ENCODE data around the gene TMEM51. TPM values are rescaled to one million over a fixed set of nuclear protein-coding genes. Genes with fewer than 3 reads are reported as not detected.

Gene TMEM51
- total and polyA plus RNA-seq, 2 of the 4 experiments (the other 2 are of a cell fraction), result 2.7 to 10.2 TPM

- Histone ChIP-seq H3K4me1 (ENCODE audit: control insufficient read depth, insufficient read depth, low read length) (peaks cover 26% of the 10 kb centered on the region), H3K9me3 (ENCODE audit: control insufficient read depth, insufficient read depth, low read length) (no peaks in the 10 kb centered on the region), H4K20me1 (ENCODE audit: insufficient read depth, low read length) (peaks cover 18% of the 10 kb centered on the region; the same call in 1 of the 2 replicates), H2BK120ac (ENCODE audit: low read depth, low read length) (no peak overlapping the region), H4K5ac (ENCODE audit: low read depth, low read length) (peak overlapping the region; percentile 39; the same call in 1 of the 2 replicates), H3K56ac (ENCODE audit: extremely low read depth, insufficient read depth, low read length) (no peak overlapping the region), H3K27me3 (ENCODE audit: control insufficient read depth, insufficient read depth, low read length) (no peaks in the 10 kb centered on the region), H3K23ac (ENCODE audit: low read depth, low read length) (peak overlapping the region; percentile 5; the same call in 1 of the 2 replicates), H3K27ac (ENCODE audit: insufficient read depth, low read length) (peak overlapping the region; percentile 84), H2BK5ac (ENCODE audit: low read depth, low read length, poor library complexity, severe bottlenecking) (peak overlapping the region; percentile 9), H3K18ac (ENCODE audit: low read depth, low read length) (peak overlapping the region; percentile 73), H3K14ac (replicated peaks; ENCODE audit: low read depth, low read length) (peak overlapping the region; percentile 14; the same call in 1 of the 2 replicates), H3K4ac (ENCODE audit: low read depth, low read length) (peak overlapping the region; percentile 42), H2AK5ac (ENCODE audit: low read depth, low read length) (peak overlapping the region; percentile 37; the same call in 1 of the 2 replicates), H3K4me2 (ENCODE audit: low read depth, low read length) (peak overlapping the region; percentile 51), H4K91ac (ENCODE audit: insufficient read depth, low read depth, low read length) (0 out of 2 replicates have a peak overlapping the region, but pooled peaks have one; percentile 1), H4K8ac (ENCODE audit: low read depth in 2 of 2, low read length in 2 of 2) (peak overlapping the region in 1 of 2 experiments; percentile 7; a peak in 3 of 4 replicates), H3K36me3 (ENCODE audit: control insufficient read depth, insufficient read depth, low read length) (peaks cover 7% of the 10 kb centered on the region; the same call in 1 of the 2 replicates), H2AFZ (replicated peaks; ENCODE audit: low read length, poor library complexity) (no peak overlapping the region), H2BK20ac (ENCODE audit: low read depth, low read length) (no peak overlapping the region), H2BK15ac (ENCODE audit: low read depth, low read length) (peak overlapping the region; percentile 12; the same call in 1 of the 3 replicates), H3K9ac (ENCODE audit: low read depth, low read length) (peak overlapping the region; percentile 36; the same call in 1 of the 2 replicates), H3K4me3 (ENCODE audit: insufficient read depth, low read depth, low read length) (no peak overlapping the region), H3K9me1 (ENCODE audit: insufficient read depth, low read length) (peaks cover 24% of the 10 kb centered on the region), H3K79me1 (ENCODE audit: low read depth in 1 of 2, low read length in 2 of 2) (peaks cover 27 to 58% of the 10 kb centered on the region in 2 experiments), H2AK9ac (replicated peaks; ENCODE audit: low read depth, low read length, poor library complexity) (no peak overlapping the region)
- ATAC-seq (ENCODE audit: low read depth), result no peak
- in situ Hi-C loops (cut with MboI; ENCODE audit: low sequenced_read_pairs), result no loop called here
- 94% methylated on average over 3 of the region's 17 CpGs; no CpG with 5 or more reads in 1 of the 2 experiments for WGBS, 2 experiments (ENCODE audit: extremely low coverage in 2 of 2, insufficient read length in 1 of 2)
- DNase-seq, result no peak
- BruUV-seq (replicated peaks), result no TSS peak
- dilution Hi-C loops (cut with HindIII; ENCODE audit: low sequenced_read_pairs, unreplicated experiment), result no loop called here
- intact Hi-C loops (cut with micrococcal nuclease), result loop anchor here (2.0 to 5.0 kb wide), 3 partner anchors 35 to 60 kb away; partner anchors contain the start of genes FHAD1 and TMEM51
- TF ChIP-seq POLR2A (IDR thresholded peaks at IDR 0.05; ENCODE audit: low read depth, low read length) (no peak), RFX5 (IDR thresholded peaks at IDR 0.05; ENCODE audit: low read depth, low read length) (no peak), SMC3 (IDR thresholded peaks at IDR 0.05; ENCODE audit: low read depth, low read length) (no peak)
- ChIA-PET CTCF (interaction anchor here (1.8 kb wide), 1 partner anchor 9 kb away, joined by 4 read pairs; no protein-coding TSS in a partner anchor), POLR2A (ENCODE audit: unreplicated experiment) (no interaction called here)
Observed at GRCh38 chr1:15212216-15212953, 58.8 kb downstream of the TMEM51 start.

Measured in IMR-90 (cell line).